Activated T-helper 2 cell treated with anti-CD3 and anti-CD28 coated beads, Interferon-gamma antibody, Interleukin-2, Interleukin-4, amounts not matched to agents 10 μg/mL and 5 μg/mL and 100 μg/mL, durations not matched to agents 14 hours and 24 hours and 36 hours (primary cell): ENCODE results near the gene BTG4. TPM values are rescaled to one million over a fixed set of nuclear protein-coding genes. Genes with fewer than 3 reads are reported as not detected.

Experiments used
- DNase-seq: peaks from one replicate; pipeline ENCODE4 v3.0.0; 2021; ENCODE audit warnings: low spot score
- H3K27ac Mint-ChIP-seq: one replicate; pipeline ENCODE4 v1.8.0; 2021; ENCODE audit warnings: mixed read lengths
- H3K27me3 Mint-ChIP-seq: one replicate; pipeline ENCODE4 v1.8.0; 2021; ENCODE audit warnings: low read depth, mixed read lengths
- H3K36me3 Mint-ChIP-seq: one replicate; pipeline ENCODE4 v1.8.0; 2021; ENCODE audit warnings: low read depth, mixed read lengths
- H3K4me1 Mint-ChIP-seq: one replicate; pipeline ENCODE4 v1.8.0; 2021; ENCODE audit warnings: low read depth, mixed read lengths
- H3K4me3 Mint-ChIP-seq: one replicate; pipeline ENCODE4 v1.8.0; 2021; ENCODE audit warnings: low read depth, mild to moderate bottlenecking, moderate library complexity, mixed read lengths
- H3K9me3 Mint-ChIP-seq: one replicate; pipeline ENCODE4 v1.8.0; 2021; ENCODE audit warnings: mixed read lengths
- intact Hi-C: fragments of 100-400 bp; cut with micrococcal nuclease; formaldehyde crosslinking; loops from one replicate; pipeline ENCODE4 v1.15.1; 2023
- total RNA-seq: library from RNA; stranded (reverse); gene quantifications from 2 replicates; pipeline ENCODE4 v1.2.3, GENCODE V29; 2022

The BTG4 gene
- total RNA-seq, 1 donor from 2014 or later: not detected

- intact Hi-C loops: loop anchor here (5.0 kb wide), 1 partner anchor 322 kb away; no protein-coding TSS in a partner anchor
- Mint-ChIP-seq H3K9me3 (no peaks in the 10 kb centered on the region), H3K4me1 (no peaks in the 10 kb centered on the region), H3K27ac (no peak overlapping the region), H3K27me3 (peaks cover 9% of the 10 kb centered on the region), H3K4me3 (no peak overlapping the region), H3K36me3 (no peaks in the 10 kb centered on the region)
- no peak for DNase-seq
Observed at GRCh38 chr11:111455291-111456085, 56.7 kb downstream of the BTG4 start.

DNA sequence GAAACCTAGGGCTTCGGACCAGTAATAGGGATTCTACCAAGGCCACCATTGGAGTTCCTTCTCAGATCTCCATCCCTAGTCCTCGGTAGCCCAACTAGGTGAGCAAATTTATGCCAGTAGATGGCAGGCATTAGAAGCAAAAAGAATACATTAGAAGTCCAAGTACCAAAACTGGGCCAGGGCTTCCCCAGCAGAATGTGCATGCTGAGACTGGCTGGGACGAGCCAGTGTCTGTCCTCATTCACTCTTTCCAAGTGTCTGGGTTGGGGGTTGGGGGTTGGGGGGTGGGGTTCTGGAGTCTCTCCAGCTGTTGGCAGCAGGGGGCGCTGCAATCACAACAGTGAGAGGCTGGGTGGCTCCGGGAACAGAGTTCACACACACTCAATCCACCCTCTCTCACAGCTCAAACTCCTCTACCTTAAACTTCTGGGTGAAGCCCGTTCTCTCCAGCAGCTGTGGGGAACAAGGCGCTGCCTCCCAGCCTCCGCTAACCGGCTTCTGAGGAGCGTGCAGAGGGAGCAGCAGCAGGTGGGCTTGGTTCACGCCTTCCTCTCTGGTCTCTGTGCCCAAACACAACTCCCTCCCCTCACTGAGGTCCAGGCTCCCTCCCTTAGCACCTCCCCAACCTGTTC lies 57.5 kb downstream of the BTG4 start:
- intact Hi-C loops: loop anchor here (5.0 kb wide), 3 partner anchors 83 to 323 kb away; no protein-coding TSS in a partner anchor
- Mint-ChIP-seq H3K9me3 (no peaks in the 10 kb centered on the region), H3K36me3 (no peaks in the 10 kb centered on the region), H3K4me3 (no peak overlapping the region), H3K27me3 (peaks cover 9% of the 10 kb centered on the region), H3K4me1 (no peaks in the 10 kb centered on the region), H3K27ac (no peak overlapping the region)
- DNase-seq: no peak

DNA sequence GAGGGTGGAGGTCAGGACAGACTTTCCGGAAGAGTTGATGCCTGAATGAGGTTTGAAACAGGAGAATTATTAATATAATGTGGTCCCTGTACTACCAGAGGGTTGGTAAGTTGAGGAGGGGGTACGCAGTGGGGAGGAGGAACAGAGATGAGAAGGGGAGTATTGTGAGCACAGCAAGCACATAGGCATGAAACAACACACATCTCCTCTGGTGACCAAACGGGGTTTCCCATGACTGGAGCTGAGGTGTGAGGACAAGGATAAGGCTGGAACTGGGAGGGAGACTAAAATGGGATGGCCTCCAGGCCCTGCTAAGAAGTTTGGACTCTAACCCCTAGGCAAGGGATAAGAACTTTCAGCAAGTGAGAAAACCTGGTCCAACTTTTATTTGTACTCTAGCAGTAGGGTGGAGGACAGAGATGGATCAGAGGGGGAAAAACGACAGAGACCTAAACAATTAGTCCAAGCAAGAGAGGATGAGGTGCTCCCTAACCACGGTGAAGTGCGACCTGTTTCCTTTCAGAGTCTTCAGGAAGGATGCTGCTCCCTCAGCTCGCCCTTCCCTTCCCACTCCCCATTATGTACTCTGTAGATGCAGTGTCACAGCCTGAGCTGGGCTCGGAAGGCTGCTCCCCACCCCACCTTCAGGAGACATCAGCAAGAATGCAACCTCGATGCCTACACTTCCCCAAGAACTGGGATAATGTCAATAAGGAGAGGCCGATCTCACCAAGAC lies 59.2 kb downstream of the BTG4 start:
- no peak overlapping the region for H3K27ac Mint-ChIP-seq
- DNase-seq: no peak
- peaks cover 2% of the 10 kb centered on the region for H3K27me3 Mint-ChIP-seq
- H3K36me3 Mint-ChIP-seq: no peaks in the 10 kb centered on the region
- no peaks in the 10 kb centered on the region for H3K4me1 Mint-ChIP-seq
- no peak overlapping the region for H3K4me3 Mint-ChIP-seq
- intact Hi-C loops: loop anchor here (5.0 kb wide), 2 partner anchors 84 to 114 kb away; no protein-coding TSS in a partner anchor
- no peaks in the 10 kb centered on the region for H3K9me3 Mint-ChIP-seq

GRCh38 chr11:111452146-111452545 lies 60.0 kb downstream of the BTG4 start:
- Mint-ChIP-seq H3K36me3 (no peaks in the 10 kb centered on the region), H3K27me3 (peaks cover 2% of the 10 kb centered on the region), H3K4me3 (no peak overlapping the region), H3K27ac (no peak overlapping the region), H3K9me3 (no peaks in the 10 kb centered on the region), H3K4me1 (peaks cover under 1% of the 10 kb centered on the region)
- intact Hi-C loops: loop anchor here (5.0 kb wide), 2 partner anchors 85 to 115 kb away; no protein-coding TSS in a partner anchor
- DNase-seq: no peak

DNA sequence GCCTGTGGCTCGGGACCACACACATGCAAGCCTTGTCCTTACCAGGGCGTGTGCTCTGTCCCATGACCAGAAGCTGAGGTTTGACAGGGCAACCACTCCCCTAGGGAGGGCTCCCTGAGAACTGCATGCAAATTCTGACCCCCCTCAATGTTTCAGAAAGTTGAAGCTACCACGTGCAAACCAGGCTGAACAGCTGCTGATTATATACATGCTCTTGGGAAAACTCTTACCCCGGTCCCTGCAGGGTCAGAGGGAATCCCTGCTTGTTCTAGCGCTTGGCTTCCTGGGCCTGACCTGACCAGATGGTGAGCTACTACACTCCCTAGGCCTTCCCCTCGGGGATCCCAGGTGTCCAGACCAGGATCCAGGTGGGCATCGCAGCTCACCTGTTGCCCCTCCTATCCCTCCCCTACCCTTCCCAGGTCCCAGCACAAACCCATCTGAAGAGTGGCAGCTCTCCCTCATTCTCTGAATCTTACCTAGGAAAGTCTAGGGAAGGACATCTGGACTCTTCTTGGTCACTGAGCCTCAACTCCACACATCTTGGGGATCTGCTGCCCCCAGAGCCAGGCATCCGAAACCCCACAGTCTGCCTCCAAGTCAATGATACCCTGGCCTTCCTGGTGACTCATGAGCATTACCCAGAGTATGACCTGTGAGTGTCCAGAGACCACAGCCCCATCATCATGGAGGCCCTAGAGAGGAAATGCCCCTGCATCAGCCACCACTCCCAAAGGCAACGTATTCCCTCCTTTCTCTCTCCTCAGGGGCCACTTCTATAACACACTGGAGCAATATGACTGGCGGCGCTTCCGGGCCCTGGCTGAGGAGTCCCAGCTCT lies 61.5 kb downstream of the BTG4 start:
- Mint-ChIP-seq H3K27ac (no peak overlapping the region), H3K36me3 (no peaks in the 10 kb centered on the region), H3K4me3 (no peak overlapping the region), H3K9me3 (no peaks in the 10 kb centered on the region), H3K27me3 (peaks cover 2% of the 10 kb centered on the region), H3K4me1 (peaks cover 14% of the 10 kb centered on the region)
- DNase-seq: no peak
- intact Hi-C loops: loop anchor here (5.0 kb wide), 2 partner anchors 87 to 117 kb away; no protein-coding TSS in a partner anchor

DNA sequence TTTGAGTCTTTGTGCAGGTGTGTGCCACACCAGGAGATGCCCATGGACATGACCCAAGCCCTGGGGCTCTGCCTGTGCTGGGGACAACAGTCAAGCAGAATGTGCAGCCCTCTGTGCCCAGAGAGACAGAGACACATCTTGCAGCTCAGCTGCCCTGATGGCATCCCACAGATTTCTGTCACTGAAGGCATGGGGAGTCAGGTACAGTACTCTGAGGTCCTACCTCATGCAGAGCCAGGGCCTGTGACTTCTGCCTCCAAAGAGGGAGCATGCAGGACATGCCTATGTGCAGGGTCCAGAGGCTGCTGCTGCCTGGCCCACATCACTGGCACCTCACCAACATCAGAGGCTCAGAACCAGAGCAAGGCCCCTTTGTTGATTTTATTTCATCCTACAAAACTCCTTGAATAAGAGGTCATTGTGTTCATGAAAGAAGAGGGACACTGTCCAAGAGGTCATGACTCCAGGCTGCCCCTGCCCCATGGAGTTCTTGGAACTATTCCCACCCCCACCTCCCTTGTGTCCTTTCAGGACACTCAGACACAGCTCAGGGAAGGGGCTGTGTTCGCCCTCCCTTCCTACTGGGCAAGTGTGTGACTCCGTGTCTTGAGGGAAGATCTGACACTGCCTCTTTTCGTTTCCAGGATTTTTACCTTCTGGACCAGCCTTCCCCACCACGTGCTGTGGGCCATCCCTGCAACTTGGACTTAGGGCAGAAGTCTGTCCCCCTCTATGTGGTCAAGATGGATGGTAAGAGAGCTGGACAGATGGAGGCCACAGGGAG lies 62.3 kb downstream of the BTG4 start:
- no peak for DNase-seq
- no peak overlapping the region for H3K4me3 Mint-ChIP-seq
- H3K4me1 Mint-ChIP-seq: peaks cover 14% of the 10 kb centered on the region
- H3K27ac Mint-ChIP-seq: no peak overlapping the region
- intact Hi-C loops: loop anchor here (5.0 kb wide), 2 partner anchors 87 to 117 kb away; no protein-coding TSS in a partner anchor
- peaks cover 2% of the 10 kb centered on the region for H3K27me3 Mint-ChIP-seq
- H3K36me3 Mint-ChIP-seq: no peaks in the 10 kb centered on the region
- no peaks in the 10 kb centered on the region for H3K9me3 Mint-ChIP-seq

DNA sequence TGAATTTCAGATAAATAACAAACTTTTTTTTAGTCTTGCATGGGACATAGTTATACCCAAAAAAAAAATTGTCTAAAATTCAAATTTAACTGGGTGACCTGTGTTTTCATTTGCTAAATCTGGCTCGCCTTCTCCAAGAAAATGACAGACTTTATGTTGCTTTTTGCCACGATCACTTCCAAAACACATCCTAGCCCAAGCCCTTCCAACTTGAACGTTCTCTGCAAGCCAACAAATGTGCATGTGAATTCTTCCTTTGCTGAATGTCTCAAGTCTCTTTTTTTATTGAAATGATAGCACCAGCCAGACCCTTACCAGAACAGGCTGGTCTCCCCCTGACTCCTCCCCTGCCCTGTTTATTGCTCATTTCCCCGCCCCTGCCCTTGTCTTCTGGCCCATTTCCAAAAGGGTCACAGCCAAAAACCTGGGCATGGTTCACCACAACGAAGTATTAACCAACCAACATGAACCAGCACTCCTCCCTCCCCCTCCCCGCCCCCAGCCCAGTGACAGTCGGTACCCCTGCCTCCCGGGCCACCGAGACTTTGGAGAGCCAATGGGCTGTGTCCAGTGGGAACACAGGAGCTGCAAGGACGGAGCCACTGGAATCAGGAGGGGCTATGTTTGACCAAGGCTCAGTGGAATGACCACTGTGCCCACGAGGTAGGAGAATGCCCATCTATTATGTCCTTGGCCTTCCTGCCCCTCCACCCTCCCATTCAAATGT lies 63.2 kb downstream of the BTG4 start:
- no peak overlapping the region for H3K27ac Mint-ChIP-seq
- intact Hi-C loops: no loop called here
- no peak overlapping the region for H3K4me3 Mint-ChIP-seq
- no peaks in the 10 kb centered on the region for H3K36me3 Mint-ChIP-seq
- no peaks in the 10 kb centered on the region for H3K9me3 Mint-ChIP-seq
- no peak for DNase-seq
- peaks cover 14% of the 10 kb centered on the region for H3K4me1 Mint-ChIP-seq
- peaks cover 3% of the 10 kb centered on the region for H3K27me3 Mint-ChIP-seq

GRCh38 chr11:111448414-111448813 lies 63.8 kb downstream of the BTG4 start:
- DNase-seq: no peak
- Mint-ChIP-seq H3K27ac (no peak overlapping the region), H3K4me1 (peaks cover 14% of the 10 kb centered on the region), H3K36me3 (no peaks in the 10 kb centered on the region), H3K4me3 (no peak overlapping the region), H3K27me3 (peaks cover 5% of the 10 kb centered on the region), H3K9me3 (no peaks in the 10 kb centered on the region)
- intact Hi-C loops: no loop called here

- peaks cover 14% of the 10 kb centered on the region for H3K4me1 Mint-ChIP-seq
- H3K4me3 Mint-ChIP-seq: no peak overlapping the region
- no peak for DNase-seq
- no peaks in the 10 kb centered on the region for H3K36me3 Mint-ChIP-seq
- H3K27me3 Mint-ChIP-seq: peaks cover 5% of the 10 kb centered on the region
- H3K9me3 Mint-ChIP-seq: no peaks in the 10 kb centered on the region
- H3K27ac Mint-ChIP-seq: no peak overlapping the region
- intact Hi-C loops: no loop called here
Observed at GRCh38 chr11:111447931-111448330, 64.3 kb downstream of the BTG4 start.

- H3K4me3 Mint-ChIP-seq: no peak overlapping the region
- no peak overlapping the region for H3K27ac Mint-ChIP-seq
- peaks cover 14% of the 10 kb centered on the region for H3K4me1 Mint-ChIP-seq
- H3K9me3 Mint-ChIP-seq: no peaks in the 10 kb centered on the region
- intact Hi-C loops: no loop called here
- no peak for DNase-seq
- H3K27me3 Mint-ChIP-seq: peaks cover 5% of the 10 kb centered on the region
- H3K36me3 Mint-ChIP-seq: no peaks in the 10 kb centered on the region
Observed at GRCh38 chr11:111447112-111447471, 65.1 kb downstream of the BTG4 start.

- H3K27me3 Mint-ChIP-seq: peaks cover 5% of the 10 kb centered on the region
- peaks cover 14% of the 10 kb centered on the region for H3K4me1 Mint-ChIP-seq
- DNase-seq: peak; percentile 75
- intact Hi-C loops: loop anchor here (1.0 kb wide), 2 partner anchors 10 to 163 kb away; no protein-coding TSS in a partner anchor
- H3K4me3 Mint-ChIP-seq: no peak overlapping the region
- peak overlapping the region; percentile 48 for H3K27ac Mint-ChIP-seq
- no peaks in the 10 kb centered on the region for H3K9me3 Mint-ChIP-seq
- H3K36me3 Mint-ChIP-seq: no peaks in the 10 kb centered on the region
Observed at GRCh38 chr11:111446404-111447111, 65.6 kb downstream of the BTG4 start.
